Sciatic nerve (tissue), 2 donors: ENCODE results near the gene PREPL. TPM values are rescaled to one million over a fixed set of nuclear protein-coding genes. Genes with fewer than 3 reads are reported as not detected.

ENCODE experiments used
- ATAC-seq: fragments of 200-7000 bp; cut with Tn5 transposase; one replicate; pipeline ENCODE4 v1.9.1; 2020; ENCODE audit warnings: mild to moderate bottlenecking, moderate library complexity
- DNase-seq: peaks from one replicate; pipeline ENCODE4 v3.0.0-alpha.2; 2020; ENCODE audit warnings: low spot score
- intact Hi-C: fragments of 100-400 bp; cut with DNase I; formaldehyde crosslinking; loops from one replicate; pipeline ENCODE4 v1.14.2; 2022
- total RNA-seq: library from RNA; stranded (reverse); fragmentation: NEBNext Ultra II Directional; extraction: Animal tissue kit (Norgen Biotek cat#: 25700); gene quantifications from one replicate; pipeline ENCODE4 v1.2.1, GENCODE V29; 2021
- donor health status: DM: no; HTN: no; CAD: no.
- donor health status: DM: no; HTN: no; CAD: no.

Gene PREPL
- total RNA-seq, 1 donor from 2014 or later: 66.9 TPM

DNA sequence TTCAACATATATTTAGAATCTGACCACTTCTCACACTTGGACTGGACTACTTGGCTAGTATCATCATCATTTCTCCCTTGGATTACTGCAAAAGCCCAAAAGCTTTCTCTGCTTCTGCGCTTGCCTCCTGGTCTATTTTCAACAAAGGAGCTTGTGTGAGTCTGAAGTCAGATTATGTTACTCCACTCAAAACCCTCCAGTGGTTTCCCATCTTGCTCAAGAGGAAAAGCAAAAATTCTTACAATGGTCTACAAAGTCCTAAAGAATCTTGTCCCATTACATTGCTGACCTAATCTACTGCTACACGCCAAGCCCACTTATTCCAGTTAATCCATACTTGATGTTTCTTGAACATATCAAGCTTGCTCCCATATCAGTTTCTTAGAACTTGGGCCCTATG lies 9.6 kb downstream of the PREPL start:
- DNase-seq (no peak), ATAC-seq (no peak)
- intact Hi-C loops: no loop called here

- ATAC-seq (no peak), DNase-seq (no peak)
- intact Hi-C loops: no loop called here
These were observed 10.2 kb downstream of the PREPL start for GRCh38 chr2:44351088-44351487.

DNA sequence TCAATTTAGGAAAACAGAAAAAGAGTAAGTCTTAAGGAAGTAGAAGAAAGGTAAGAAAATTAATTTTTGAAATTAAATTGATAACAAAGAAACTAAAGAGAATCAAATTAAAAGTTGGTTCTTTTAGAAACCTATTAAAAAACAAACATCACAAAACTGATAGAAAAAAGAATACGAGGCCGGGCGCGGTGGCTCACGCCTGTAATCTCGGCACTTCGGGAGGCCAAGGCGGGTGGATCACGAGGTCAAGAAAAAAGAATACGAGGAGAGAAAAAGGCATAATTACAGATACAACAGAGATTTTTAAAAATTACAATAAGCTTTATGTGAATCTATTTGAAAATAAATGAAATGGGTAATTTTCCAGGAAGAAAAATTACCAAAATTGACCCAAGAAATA lies 11.8 kb downstream of the PREPL start:
- ATAC-seq (no peak), DNase-seq (no peak)
- intact Hi-C loops: no loop called here

DNA sequence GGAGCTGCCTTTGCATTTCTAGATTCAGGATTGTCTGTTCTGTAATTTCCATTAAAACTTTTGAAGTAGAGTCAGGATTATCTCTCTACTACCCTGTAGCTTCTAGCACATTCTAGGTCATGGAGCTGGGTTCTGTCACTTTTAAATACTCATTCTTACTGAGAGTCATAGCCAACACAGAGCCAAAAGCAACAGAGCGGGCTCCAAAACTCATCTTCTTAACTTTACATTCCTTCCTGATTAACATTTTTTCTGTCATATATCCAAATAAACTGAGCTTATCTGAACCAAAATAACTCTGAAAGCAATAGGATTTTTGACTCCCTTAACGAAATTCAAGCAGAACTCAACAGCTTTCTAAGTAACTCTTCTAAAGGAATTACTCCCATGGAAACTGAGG lies 12.9 kb downstream of the PREPL start:
- ATAC-seq: peak; percentile 72
- no peak for DNase-seq
- intact Hi-C loops: no loop called here

DNA sequence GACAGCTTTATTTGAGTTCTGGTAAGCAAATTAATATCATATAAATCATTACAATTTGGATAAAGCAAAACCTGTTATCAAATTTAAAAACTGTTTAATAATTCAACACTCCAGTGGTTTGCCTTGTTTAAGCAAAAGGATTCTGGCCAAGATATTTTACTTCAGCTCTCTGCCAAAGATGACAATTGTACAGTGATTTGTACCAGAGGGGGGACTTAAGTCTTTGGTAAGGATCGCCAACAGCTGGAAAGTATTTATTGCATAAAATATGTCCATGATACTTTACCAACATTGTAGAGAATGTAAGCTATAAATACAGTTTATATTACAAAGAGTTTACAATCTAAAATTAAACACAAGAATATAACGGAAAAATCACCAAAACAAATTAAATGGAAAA lies 13.8 kb downstream of the PREPL start:
- ATAC-seq (no peak), DNase-seq (no peak)
- intact Hi-C loops: no loop called here

GRCh38 chr2:44342854-44343253 lies 18.4 kb downstream of the PREPL start:
- DNase-seq: no peak
- intact Hi-C loops: no loop called here
- ATAC-seq: no peak

GRCh38 chr2:44335806-44336538 lies 25.3 kb downstream of the PREPL start:
- intact Hi-C loops: no loop called here
- DNase-seq: no peak
- ATAC-seq: no peak

GRCh38 chr2:44333994-44334393 lies 27.3 kb downstream of the PREPL start:
- ATAC-seq (no peak), DNase-seq (no peak)
- intact Hi-C loops: no loop called here

GRCh38 chr2:44330801-44331200 lies 30.5 kb downstream of the PREPL start:
- ATAC-seq: no peak
- DNase-seq: no peak
- intact Hi-C loops: no loop called here

- ATAC-seq (no peak), DNase-seq (no peak)
- intact Hi-C loops: no loop called here
These were observed 32.0 kb downstream of the PREPL start for GRCh38 chr2:44329343-44329742.

- intact Hi-C loops: no loop called here
- DNase-seq (no peak), ATAC-seq (no peak)
These were observed 32.5 kb downstream of the PREPL start for GRCh38 chr2:44328750-44329149.

GRCh38 chr2:44326548-44327264 lies 34.6 kb downstream of the PREPL start:
- DNase-seq (no peak), ATAC-seq (no peak)
- intact Hi-C loops: no loop called here

DNA sequence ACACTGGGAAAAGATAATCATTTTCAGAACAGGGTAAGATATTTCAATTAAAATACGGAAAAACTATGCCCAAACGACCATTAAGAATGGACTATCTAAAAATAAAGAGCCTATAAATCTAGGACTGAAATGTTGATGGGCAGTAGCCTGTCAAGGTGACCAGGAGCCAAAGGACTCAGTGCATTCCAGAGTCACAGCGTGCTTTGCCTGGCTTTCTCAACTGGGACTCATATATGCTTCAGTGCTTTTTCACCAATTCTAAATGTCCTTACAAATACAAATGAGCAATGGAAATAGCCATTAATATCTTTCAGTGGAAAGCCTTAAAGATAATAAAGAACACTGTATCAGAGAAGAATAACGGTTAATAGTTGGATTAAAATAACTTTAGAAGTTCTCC lies 35.4 kb downstream of the PREPL start:
- ATAC-seq (no peak), DNase-seq (no peak)
- intact Hi-C loops: no loop called here

DNA sequence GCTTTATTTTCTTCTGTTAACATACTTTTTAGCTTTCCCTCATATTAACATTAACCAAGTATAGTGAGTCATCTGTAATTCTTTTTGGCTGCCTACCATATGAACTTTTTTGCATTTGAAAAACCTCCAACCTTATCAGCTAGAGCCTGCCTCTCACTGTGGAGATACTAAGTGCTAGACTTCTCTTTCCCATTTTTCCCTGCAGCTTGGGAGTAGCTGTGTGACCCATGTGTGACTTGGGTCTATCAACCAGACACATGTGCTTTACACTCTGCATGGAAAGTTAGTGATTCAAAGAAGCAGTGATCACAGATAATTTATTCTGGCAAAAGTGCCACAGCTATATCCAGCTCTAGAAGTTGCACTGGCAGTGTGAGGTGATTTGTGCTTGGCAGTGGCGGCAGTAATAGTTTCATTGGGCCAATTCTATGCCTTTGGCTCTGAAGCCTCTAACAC lies 36.3 kb downstream of the PREPL start:
- ATAC-seq: no peak
- intact Hi-C loops: no loop called here
- DNase-seq: no peak

GRCh38 chr2:44321360-44321759 lies 39.9 kb downstream of the PREPL start:
- intact Hi-C loops: no loop called here
- DNase-seq: no peak
- ATAC-seq: no peak

- intact Hi-C loops: no loop called here
- DNase-seq (no peak), ATAC-seq (no peak)
These were observed 40.5 kb downstream of the PREPL start for GRCh38 chr2:44320832-44321231.

DNA sequence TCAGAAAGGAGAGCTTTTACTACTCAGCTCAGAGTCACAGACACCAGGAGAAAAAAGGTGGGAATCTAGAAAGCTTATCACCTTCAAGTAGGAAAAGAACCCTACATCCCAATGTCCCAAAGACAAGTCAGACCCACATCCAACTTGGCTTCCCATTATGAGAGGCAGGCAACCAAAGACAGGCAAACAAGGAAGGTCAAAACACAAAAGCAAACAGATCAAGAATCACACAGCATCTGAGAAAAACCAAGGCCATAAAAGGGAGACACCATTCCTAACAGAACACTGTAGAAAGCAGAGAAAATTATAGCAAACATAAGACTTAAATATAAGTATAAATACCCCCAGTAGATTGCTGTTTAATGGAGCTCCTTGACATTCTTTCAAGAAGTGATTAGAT lies 45.3 kb downstream of the PREPL start:
- no peak for DNase-seq
- ATAC-seq: no peak
- intact Hi-C loops: no loop called here

GRCh38 chr2:44314362-44314761 lies 46.9 kb downstream of the PREPL start:
- intact Hi-C loops: no loop called here
- ATAC-seq (no peak), DNase-seq (no peak)

GRCh38 chr2:44310287-44310686 lies 51.0 kb downstream of the PREPL start:
- intact Hi-C loops: no loop called here
- DNase-seq (no peak), ATAC-seq (no peak)

GRCh38 chr2:44305882-44306281 lies 55.4 kb downstream of the PREPL start:
- DNase-seq (no peak), ATAC-seq (no peak)
- intact Hi-C loops: no loop called here

DNA sequence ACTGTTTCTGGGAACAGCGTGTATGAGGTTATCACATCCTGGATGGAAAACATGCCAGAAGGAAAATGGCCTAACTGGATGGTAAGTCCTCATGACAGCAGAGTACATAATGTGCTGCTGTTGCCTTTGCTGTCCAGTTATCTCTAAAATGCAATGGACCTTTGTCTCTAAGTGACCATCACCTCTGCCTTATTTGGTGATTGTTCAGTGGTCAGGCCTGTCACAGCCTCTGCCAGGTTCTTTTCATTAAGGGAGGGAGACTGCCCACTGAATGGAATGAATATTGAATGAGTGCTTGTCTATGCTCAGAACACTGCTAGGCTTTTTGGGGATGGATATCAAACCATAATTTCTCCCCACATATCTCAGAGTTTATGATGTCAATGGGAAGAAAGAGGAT lies 57.0 kb downstream of the PREPL start:
- no peak for DNase-seq
- intact Hi-C loops: no loop called here
- no peak for ATAC-seq
